Thymus (tissue), 11 donors: ENCODE measurements around the gene PRKRIP1. TPM values are rescaled to one million over a fixed set of nuclear protein-coding genes. Genes with fewer than 3 reads are reported as not detected.

Experiments used
- DNase-seq, 9 donors: peaks; one replicate each; pipeline ENCODE4 v3.0.0-alpha.2; 2013; ENCODE audit warnings: low spot score in 9 of 9, low read depth in 6 of 9, missing footprints in 1 of 9
- H3K27ac ChIP-seq, 2 donors: one replicate each; pipeline ENCODE4 v1.5.1; 2013; ENCODE audit warnings: control low read depth in 1 of 2, low read depth in 1 of 2, low read length in 1 of 2, mild to moderate bottlenecking in 1 of 2, moderate library complexity in 1 of 2
- H3K27me3 ChIP-seq, 2 donors: one replicate each; pipeline ENCODE4 v1.5.1; 2013; ENCODE audit warnings: low read length in 1 of 2; ENCODE audit not compliant: control insufficient read depth in 2 of 2, insufficient read depth in 1 of 2
- H3K36me3 ChIP-seq, 2 donors: one replicate each; pipeline ENCODE4 v1.5.1; 2013; ENCODE audit warnings: low read length in 1 of 2, mild to moderate bottlenecking in 1 of 2, moderate library complexity in 1 of 2; ENCODE audit not compliant: control insufficient read depth in 2 of 2, insufficient read depth in 2 of 2
- H3K4me1 ChIP-seq, 2 donors: one replicate each; pipeline ENCODE4 v1.5.1; 2013; ENCODE audit warnings: low read length in 2 of 2; ENCODE audit not compliant: control insufficient read depth in 2 of 2, insufficient read depth in 2 of 2
- H3K4me3 ChIP-seq, 2 donors: one replicate each; pipeline ENCODE4 v1.5.1; 2013; ENCODE audit warnings: low read length in 2 of 2, control low read depth in 1 of 2, mild to moderate bottlenecking in 1 of 2
- H3K9me3 ChIP-seq, 2 donors: one replicate each; pipeline ENCODE4 v1.5.1; 2013; ENCODE audit warnings: low read length in 1 of 2, mild to moderate bottlenecking in 1 of 2; ENCODE audit not compliant: control insufficient read depth in 2 of 2, insufficient read depth in 1 of 2
- WGBS: extraction: QIAGEN DNeasy Blood & Tissue Kit; methylation state at CpG from one replicate; pipeline ENCODE4 v1.1.7; 2013; 5-methylcytosine and 5-hydroxymethylcytosine counted together
- polyA plus RNA-seq: library from polyadenylated mRNA; stranded (reverse); fragments of 200-250 nt; gene quantifications from one replicate; pipeline ENCODE4 v1.2.3, GENCODE V29; 2013
- total RNA-seq: library from RNA; stranded (reverse); fragments of 120-200 nt; gene quantifications from one replicate; pipeline ENCODE4 v1.2.4, GENCODE V29; 2013
- donor health status: healthy.

The PRKRIP1 gene
- total and polyA plus RNA-seq, 2 donors = 19.4 to 54.4 TPM

DNA sequence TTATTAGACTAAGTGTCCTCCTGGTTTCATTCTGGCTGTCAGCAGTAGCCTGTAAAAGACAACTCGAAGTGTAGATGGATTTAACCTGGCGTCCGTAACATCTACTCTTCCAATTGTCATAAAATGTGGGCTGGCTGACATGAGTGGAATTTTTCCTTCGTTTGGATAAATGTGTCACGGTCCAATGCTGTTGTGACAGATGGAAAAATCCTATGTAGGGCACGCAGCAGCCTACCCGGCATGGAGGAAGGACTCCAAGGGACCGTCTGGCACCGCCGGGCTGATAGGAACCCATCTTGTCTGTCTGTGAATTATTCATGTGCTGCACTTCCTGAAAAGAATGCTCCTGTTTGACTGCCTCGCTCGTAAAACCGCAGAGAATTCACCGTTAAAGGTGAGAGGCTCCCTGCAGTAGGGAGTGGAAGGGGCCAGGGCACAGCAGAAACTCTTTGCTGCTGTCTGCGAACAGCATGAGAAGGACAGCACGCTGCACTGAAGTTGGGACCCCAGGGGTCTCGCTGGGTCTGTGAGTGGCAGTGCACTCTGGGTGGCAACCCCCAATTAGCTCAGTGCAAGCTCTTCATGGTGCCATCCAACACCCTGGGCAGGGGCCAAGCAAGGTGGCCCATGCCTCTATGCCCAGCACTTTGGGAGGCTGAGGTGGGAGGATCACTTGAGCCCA, 35.6 kb downstream of the PRKRIP1 start:
- 14% methylated on average over 17 of the region's 17 CpGs for WGBS
- no peaks in the 10 kb centered on the region for H3K9me3 ChIP-seq
- peak overlapping the region; percentile 81 to 95 for H3K4me3 ChIP-seq
- peaks cover 35 to 90% of the 10 kb centered on the region in 2 donors for H3K4me1 ChIP-seq
- peak overlapping the region; percentile 97 to 99 for H3K27ac ChIP-seq
- H3K36me3 ChIP-seq = peaks cover 2 to 17% of the 10 kb centered on the region in 2 donors
- H3K27me3 ChIP-seq = no peaks in the 10 kb centered on the region
- DNase-seq = peak in 6 of 9 donors; percentile 65 to 93 (median 78)

DNA sequence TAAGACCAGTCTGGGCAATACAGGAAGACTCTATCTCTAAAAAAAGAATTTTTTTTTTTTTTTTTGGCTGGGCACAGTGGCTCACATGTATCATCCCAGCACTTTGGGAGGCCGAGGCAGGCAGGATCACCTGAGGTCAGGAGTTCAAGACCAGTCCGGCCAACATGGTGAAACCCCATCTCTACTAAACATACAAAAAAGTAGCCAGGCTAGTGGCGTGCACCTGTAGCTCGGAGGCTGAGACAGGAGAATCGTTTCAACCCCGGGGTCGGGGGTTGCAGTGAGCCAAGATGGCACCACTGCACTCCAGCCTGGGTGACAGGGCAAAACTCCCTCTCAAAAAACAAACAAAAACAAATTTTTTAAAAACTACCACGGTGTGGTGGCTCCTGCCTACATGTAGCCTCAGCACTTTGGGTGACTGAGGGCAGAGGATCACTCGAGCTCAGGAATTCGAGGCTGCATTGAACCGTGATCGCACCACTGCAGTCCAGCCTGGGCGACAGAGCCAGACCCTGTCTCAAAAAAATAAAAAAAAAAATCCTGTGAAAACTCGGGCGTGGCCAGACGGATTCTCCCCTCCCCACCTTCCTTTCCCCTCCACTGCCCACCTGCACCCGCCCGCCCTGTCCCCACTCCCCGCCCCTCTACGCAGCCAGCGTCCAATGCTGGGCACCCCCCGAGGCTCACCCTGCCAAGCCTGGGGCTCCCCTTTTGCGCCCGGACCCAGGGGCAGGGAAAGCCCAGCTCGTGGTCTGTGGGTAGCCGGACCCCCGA, 36.5 kb downstream of the PRKRIP1 start:
- peak in 1 of 9 donors; percentile 53 for DNase-seq
- Histone ChIP-seq H3K36me3 (peaks cover 4 to 14% of the 10 kb centered on the region in 2 donors), H3K27me3 (no peaks in the 10 kb centered on the region), H3K4me1 (peaks cover 30 to 83% of the 10 kb centered on the region in 2 donors), H3K4me3 (peak overlapping the region; percentile 81 to 95), H3K27ac (peak overlapping the region; percentile 97 to 99), H3K9me3 (peaks cover 0 to 3% of the 10 kb centered on the region in 2 donors)
- 33% methylated on average over 27 of the region's 27 CpGs for WGBS

DNA sequence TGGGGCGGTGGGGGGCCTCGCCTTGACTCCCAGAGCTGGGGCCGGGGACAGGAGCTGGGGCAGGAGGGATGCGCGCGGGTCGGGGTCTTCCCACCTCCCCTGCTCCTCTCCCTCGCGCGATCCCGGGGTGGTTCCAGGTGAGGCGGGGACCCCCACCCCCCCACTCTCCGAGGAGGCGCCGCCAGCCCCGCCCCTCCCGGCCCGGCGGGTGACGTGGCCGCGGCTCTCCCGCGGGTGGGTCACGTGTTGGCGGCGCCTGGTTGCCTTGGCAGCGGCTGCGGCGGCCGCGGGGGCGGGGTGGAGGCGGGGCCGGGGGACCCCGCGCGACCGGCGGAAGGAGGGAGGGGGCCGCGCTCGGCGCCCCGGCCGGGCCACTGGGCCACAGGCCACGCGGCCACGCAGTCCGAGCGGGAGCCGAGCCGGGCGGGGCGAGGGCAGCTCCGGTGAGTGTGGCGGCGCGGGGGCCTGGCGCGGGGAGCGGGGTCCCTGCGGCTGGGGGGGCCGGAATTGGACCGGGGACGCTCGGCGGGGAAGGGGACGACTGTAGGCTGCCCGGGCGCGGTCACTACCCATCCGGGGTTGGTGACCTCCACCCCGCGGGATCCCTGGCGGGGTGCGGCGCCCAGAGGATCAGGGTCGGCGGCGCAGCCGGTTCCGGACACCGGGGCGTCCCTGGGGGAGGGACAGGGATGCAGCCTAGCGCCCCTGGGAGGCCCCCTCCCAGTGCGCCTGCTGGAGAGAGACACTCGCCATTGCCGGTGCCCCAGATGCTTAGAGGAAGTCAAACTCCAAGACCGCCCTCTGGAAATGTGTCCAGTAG, 37.3 kb downstream of the PRKRIP1 start, which contains the start of gene ORAI2:
Gene ORAI2 (plus strand): TSS at position 357 of the 820 bp plus-strand sequence. CDS start 5,382 bp downstream, outside the sequence.
- WGBS = under 1% methylated on average over 90 of the region's 90 CpGs
- Histone ChIP-seq H3K4me1 (peaks cover 27 to 78% of the 10 kb centered on the region in 2 donors), H3K27ac (peak within 1 kb of the TSS; percentile 97 to 99), H3K9me3 (peaks cover 0 to 4% of the 10 kb centered on the region in 2 donors), H3K36me3 (peaks cover 8 to 13% of the 10 kb centered on the region in 2 donors), H3K4me3 (peak within 1 kb of the TSS; percentile 86 to 95), H3K27me3 (no peaks in the 10 kb centered on the region)
- DNase-seq = peak in 5 of 9 donors; percentile 76 to 89 (median 82)

DNA sequence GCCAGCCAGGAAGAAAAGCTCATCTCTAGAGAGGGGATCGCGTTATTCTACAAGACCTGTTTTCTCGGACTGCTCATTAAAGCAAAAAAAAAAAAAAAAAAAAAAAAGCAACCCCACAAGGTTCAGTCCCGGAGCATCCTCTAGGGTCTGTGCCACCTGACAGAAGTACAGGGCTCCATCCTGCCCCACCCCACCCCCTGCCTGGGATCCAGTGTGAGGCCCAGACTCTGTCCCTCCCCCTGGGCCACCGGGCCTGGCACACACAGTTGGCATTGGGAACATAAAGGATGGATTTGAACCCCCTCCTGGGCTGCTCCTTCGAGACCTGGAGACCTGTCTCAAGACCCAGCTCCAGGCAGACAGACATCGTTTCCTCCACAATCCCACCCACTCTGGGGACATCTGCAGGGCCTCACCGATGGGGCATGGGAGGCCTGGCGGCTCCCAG, 37.9 kb downstream of the PRKRIP1 start:
- 23% methylated on average over 9 of the region's 9 CpGs for WGBS
- peak in 1 of 9 donors; percentile 50 for DNase-seq

DNA sequence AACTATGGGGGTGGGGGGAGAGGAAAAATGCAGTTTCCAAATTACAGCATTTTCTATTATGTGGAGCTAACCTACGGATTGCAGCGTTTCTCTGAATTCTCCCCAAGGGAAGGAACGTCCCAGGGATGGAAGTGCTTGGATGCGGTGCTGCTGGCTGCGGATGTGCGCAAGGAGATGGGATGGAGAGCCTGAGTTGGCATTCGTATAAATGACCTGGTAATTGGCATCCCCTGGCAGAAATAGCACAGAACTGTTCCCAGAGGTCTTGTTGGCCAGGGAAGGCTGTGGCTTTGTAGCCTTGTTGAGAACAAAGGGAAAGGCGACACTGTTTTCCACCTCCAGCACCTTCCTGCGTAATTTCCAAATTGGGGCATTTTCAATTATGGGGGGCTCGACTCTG, 40.0 kb downstream of the PRKRIP1 start:
- 97% methylated on average over 10 of the region's 10 CpGs for WGBS
- H3K4me1 ChIP-seq = peaks cover 20 to 63% of the 10 kb centered on the region in 2 donors

More for the DNA sequence above, 37.9 kb downstream of the PRKRIP1 start:
- H3K27me3 ChIP-seq = no peaks in the 10 kb centered on the region
- peak overlapping the region; percentile 0 to 66 for H3K27ac ChIP-seq
- peaks cover 13 to 18% of the 10 kb centered on the region in 2 donors for H3K36me3 ChIP-seq
- H3K4me3 ChIP-seq = peak overlapping the region; percentile 86 to 95
- peaks cover 0 to 4% of the 10 kb centered on the region in 2 donors for H3K9me3 ChIP-seq
- H3K4me1 ChIP-seq = peaks cover 27 to 74% of the 10 kb centered on the region in 2 donors

DNA sequence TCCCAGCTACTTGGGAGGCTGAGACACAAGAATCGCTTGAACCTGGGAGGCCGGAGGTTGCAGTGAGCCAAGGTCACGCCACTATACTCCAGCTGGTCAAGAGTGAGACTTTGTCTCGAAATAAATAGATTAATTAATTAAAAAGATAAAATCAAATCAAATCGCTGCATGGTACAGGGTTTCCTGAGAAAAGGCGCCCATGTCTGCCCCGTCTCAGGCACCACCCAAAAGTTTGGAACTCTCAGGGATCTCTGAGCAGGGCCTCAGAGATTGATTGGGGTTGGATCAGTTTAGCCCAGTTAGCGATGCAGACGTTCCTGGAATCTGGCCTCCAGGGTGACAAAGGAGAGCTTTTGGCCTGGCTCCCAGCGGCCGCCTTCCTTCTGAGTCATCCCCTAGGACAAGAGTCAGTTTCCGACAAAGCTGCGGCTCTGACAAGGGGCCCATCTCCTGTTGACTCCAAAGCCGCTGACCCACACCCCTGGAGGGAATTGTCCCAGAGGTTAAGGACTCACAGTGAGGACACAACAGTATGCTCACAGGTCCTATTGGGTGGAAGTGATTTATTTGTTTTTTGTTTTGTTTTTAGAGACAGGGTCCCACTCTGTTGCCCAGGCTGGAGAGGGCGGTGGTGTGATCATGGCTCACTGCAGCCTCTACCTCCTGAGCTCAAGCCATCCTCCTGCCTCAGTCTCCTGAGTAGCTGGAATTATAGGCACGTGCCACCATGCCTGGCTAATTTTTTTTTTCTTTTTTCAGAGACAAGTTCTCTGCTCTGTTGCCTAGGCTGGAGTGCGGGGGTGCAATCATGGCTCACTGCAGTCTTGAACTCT, 44.0 kb downstream of the PRKRIP1 start:
- no peak for DNase-seq
- Histone ChIP-seq H3K4me1 (peaks cover 0 to 43% of the 10 kb centered on the region in 2 donors), H3K27ac (no peak overlapping the region), H3K36me3 (peaks cover 35 to 38% of the 10 kb centered on the region in 2 donors), H3K4me3 (no peak overlapping the region), H3K9me3 (peaks cover 0 to 8% of the 10 kb centered on the region in 2 donors), H3K27me3 (no peaks in the 10 kb centered on the region)
- 97% methylated on average over 17 of the region's 17 CpGs for WGBS

More for the DNA sequence above, 40.0 kb downstream of the PRKRIP1 start:
- DNase-seq = no peak
- Histone ChIP-seq H3K36me3 (peaks cover 25 to 28% of the 10 kb centered on the region in 2 donors), H3K27me3 (no peaks in the 10 kb centered on the region), H3K9me3 (peaks cover 0 to 4% of the 10 kb centered on the region in 2 donors), H3K4me3 (no peak overlapping the region), H3K27ac (no peak overlapping the region)

DNA sequence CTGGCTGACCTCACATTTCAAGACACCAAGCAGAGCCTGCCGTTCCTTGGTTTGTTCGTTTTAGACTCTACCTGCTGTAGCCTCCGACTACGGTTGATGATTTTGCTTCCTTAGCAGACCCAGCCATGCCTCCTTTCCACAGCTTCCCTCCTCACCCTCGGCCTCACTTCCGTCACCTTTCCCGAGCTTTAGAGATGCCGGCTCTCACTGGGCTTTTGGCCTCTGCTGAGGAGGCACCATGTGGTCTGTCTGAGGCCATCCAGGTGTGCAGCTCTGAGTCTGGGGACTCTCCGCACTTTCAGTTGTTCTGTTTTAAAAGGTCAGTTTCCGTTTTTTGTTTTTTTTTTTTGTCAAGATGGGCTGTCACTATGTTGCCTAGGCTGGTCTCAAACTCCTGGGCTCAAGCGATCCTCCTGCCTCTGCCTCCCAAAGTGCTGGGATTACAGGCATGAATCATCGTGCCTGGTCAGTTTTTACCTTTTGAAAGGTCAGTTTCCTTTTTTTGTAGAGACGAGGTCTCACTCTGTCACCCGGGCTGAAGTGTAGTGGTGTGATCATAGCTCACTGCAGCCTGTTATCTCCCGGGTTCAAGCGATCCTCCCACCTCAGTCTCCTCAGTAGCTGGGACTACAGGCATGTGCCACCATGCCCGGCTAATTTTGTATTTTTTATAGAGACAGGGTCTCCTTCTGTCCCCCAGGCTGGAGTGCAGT, 49.0 kb downstream of the PRKRIP1 start:
- no peak for DNase-seq
- 96% methylated on average over 17 of the region's 17 CpGs for WGBS
- peaks cover 0 to 28% of the 10 kb centered on the region in 2 donors for H3K4me1 ChIP-seq

More for the DNA sequence above, 49.0 kb downstream of the PRKRIP1 start:
- Histone ChIP-seq H3K4me3 (no peak overlapping the region), H3K27me3 (no peaks in the 10 kb centered on the region), H3K9me3 (peaks cover 0 to 6% of the 10 kb centered on the region in 2 donors), H3K36me3 (peaks cover 39 to 43% of the 10 kb centered on the region in 2 donors), H3K27ac (no peak overlapping the region)
